HUES64 (cell line): ENCODE data around the gene LIMA1.
"Not testable (repeated sequence)": the region's sequence is repeated elsewhere in the genome, so short reads cannot be mapped to it uniquely, and the experiment has no call there.

Source experiments
- H3K27ac ChIP-seq: 2 replicates; pipeline ENCODE4 v1.7.0; 2013; ENCODE audit warnings: low read depth, low read length, inconsistent platforms
- H3K27me3 ChIP-seq: 2 replicates; pipeline ENCODE4 v1.6.1; 2013; ENCODE audit warnings: mild to moderate bottlenecking, low read length; ENCODE audit not compliant: insufficient read depth
- H3K36me3 ChIP-seq: 2 replicates; pipeline ENCODE4 v1.6.1; 2013; ENCODE audit warnings: mild to moderate bottlenecking, low read length; ENCODE audit not compliant: insufficient read depth
- H3K4me1 ChIP-seq: 2 replicates; pipeline ENCODE4 v1.6.1; 2013; ENCODE audit warnings: mild to moderate bottlenecking, low read length, moderate library complexity; ENCODE audit not compliant: insufficient read depth
- H3K4me3 ChIP-seq: 2 replicates; pipeline ENCODE4 v1.5.1; 2013; ENCODE audit warnings: mild to moderate bottlenecking, low read length, moderate library complexity
- H3K9ac ChIP-seq: 2 replicates; pipeline ENCODE4 v1.6.1; 2013; ENCODE audit warnings: mild to moderate bottlenecking, low read depth, low read length
- H3K9me3 ChIP-seq: 2 replicates; pipeline ENCODE4 v1.6.1; 2013; ENCODE audit warnings: low read depth, low read length; ENCODE audit not compliant: insufficient read depth
- WGBS: fragments of 150-250, 120-280 bp; methylation state at CpG from one replicate; pipeline ENCODE4 v1.1.7; 2013; ENCODE audit warnings: missing lambda C conversion rate; 5-methylcytosine and 5-hydroxymethylcytosine counted together

LIMA1 gene

DNA sequence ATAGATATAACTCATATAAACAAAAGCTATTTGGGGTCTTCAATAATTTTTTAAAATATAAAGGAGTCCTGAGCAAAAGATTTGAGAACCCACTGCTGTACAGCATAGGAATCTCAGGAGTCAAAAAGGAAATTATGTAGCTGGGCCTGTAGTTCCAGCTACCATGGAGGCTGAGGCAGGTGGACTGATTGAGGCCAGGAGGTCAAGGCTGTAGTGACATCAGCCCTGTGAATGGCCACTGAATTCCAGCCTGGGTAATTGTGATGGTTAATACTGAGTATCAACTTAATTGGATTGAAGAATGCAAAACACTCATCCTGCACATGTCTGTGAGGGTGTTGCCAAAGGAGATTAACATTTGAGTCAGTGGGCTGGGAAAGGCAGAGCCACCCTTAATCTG is 126.7 kb downstream of the LIMA1 start:
- Histone ChIP-seq H3K9ac (no peak overlapping the region), H3K27me3 (no peaks in the 10 kb centered on the region), H3K4me3 (no peak overlapping the region), H3K36me3 (peaks cover 9% of the 10 kb centered on the region; the same call in 1 of the 2 replicates), H3K9me3 (no peaks in the 10 kb centered on the region), H3K4me1 (no peaks in the 10 kb centered on the region), H3K27ac (no peak overlapping the region)

GRCh38 chr12:50154947-50155346 is 128.4 kb downstream of the LIMA1 start:
- H3K4me3 ChIP-seq, H3K4me1 ChIP-seq, H3K27ac ChIP-seq, H3K9ac ChIP-seq, H3K27me3 ChIP-seq, H3K36me3 ChIP-seq, H3K9me3 ChIP-seq: not testable (repeated sequence)
- WGBS: 95% methylated on average over 3 of the region's 5 CpGs

DNA sequence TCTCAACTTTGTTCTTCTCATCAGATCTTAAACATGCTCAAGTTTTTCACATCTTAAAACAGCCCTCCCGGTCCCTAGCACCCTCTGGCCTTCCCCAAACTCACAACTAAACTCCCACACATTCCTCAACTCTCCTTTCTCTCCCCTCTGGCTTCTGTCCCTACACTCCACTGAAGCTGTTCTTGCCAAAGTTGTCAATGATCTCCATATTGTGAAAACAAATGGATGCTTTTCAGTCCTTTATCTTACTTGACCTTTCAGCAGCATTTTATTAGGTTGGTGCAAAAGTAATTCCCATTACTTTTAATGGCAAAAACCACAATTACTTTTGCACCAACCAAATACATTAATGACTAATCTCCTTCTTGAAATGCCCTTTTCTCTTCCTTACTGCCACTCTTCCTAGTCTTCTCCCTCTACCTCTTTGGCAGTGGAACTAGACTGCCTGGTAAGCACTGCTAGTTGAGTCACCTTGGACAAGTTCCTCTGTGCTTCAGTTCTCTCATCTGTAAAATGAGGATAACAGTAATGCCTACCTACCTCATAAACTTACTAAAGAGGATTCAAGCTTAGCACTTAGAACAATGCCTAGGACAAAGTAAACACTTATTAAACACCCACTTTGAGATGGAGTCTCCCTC is 132.2 kb downstream of the LIMA1 start:
- Histone ChIP-seq H3K9ac (no peak overlapping the region), H3K9me3 (no peaks in the 10 kb centered on the region), H3K4me3 (no peak overlapping the region), H3K27me3 (no peaks in the 10 kb centered on the region), H3K4me1 (no peaks in the 10 kb centered on the region), H3K36me3 (no peaks in the 10 kb centered on the region), H3K27ac (no peak overlapping the region)
- 87% methylated on average over 1 of the region's 1 CpG for WGBS

DNA sequence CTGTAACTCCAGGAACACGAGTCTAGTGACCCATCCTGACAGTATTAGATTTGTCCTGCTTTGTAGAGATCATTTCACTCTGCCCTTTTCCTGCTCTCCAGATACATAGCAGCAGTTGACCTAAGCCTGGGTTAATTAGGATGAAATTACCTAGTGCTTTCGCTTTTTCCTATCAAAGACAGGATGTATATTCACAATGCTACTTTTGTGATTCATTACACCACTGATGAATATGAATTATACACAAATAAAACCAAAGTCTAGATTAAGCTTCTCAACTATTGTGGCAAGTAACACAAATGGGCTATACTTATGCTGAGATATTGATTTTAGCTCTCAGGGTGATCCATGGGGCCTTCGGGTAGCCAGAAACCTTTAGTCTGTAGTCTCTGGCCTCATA is 134.0 kb downstream of the LIMA1 start:
- H3K27me3 ChIP-seq: no peaks in the 10 kb centered on the region
- WGBS: 80% methylated on average over 2 of the region's 3 CpGs

GRCh38 chr12:50148011-50148410 is 135.3 kb downstream of the LIMA1 start:
- 93% methylated on average over 6 of the region's 6 CpGs for WGBS
- H3K9me3 ChIP-seq, H3K36me3 ChIP-seq, H3K4me3 ChIP-seq, H3K27ac ChIP-seq, H3K9ac ChIP-seq, H3K4me1 ChIP-seq, H3K27me3 ChIP-seq: not testable (repeated sequence)

More for the DNA sequence above, 134.0 kb downstream of the LIMA1 start:
- Histone ChIP-seq H3K4me1 (no peaks in the 10 kb centered on the region), H3K9me3 (no peaks in the 10 kb centered on the region), H3K36me3 (no peaks in the 10 kb centered on the region), H3K4me3 (no peak overlapping the region), H3K9ac (no peak overlapping the region), H3K27ac (no peak overlapping the region)

DNA sequence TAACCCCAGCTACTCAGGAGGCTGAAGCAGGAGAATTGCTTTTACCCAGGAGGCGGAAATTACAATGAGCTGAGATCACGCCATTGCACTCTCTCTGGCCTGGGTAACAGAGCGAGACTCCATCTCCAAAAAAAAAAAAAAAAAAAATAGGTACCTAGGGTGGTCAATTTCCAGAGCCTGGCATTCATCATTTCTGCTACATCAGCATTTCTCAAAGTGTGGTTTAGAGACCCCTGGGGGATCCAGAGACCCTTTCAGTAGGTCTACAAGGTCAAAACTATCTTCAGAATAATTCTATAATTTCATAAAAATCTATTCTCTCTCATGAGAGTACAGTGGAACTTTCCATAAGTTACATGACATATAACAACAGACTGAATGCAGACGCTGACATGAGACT is 136.0 kb downstream of the LIMA1 start:
- Histone ChIP-seq H3K27me3 (no peaks in the 10 kb centered on the region), H3K9ac (no peak overlapping the region), H3K9me3 (no peaks in the 10 kb centered on the region), H3K27ac (no peak overlapping the region), H3K4me1 (no peaks in the 10 kb centered on the region), H3K36me3 (peaks cover 14% of the 10 kb centered on the region), H3K4me3 (no peak overlapping the region)
- WGBS: 96% methylated on average over 4 of the region's 4 CpGs

DNA sequence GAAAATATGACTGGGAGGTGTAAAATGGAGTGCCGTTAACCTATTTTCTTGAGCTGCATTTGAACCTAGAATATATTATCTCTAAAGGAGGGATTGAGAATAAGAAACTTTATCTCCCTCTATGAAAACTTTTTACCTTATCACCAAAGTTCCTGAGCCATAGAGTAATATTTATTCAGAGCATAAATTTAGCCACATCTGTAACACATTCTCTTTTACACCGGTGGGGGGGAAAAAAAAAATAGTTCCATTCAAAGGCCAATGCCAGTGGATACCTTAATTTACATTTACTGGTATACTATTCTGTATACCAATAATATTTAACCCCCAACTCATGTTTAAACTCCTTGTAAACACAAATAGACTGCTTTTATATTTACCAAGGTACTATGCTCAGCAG is 137.9 kb downstream of the LIMA1 start:
- H3K27me3 ChIP-seq: no peaks in the 10 kb centered on the region
- no CpG with 5 or more reads among the region's 2 CpGs for WGBS
- H3K27ac ChIP-seq: no peak overlapping the region
- no peak overlapping the region for H3K9ac ChIP-seq
- H3K4me3 ChIP-seq: no peak overlapping the region
- no peaks in the 10 kb centered on the region for H3K9me3 ChIP-seq
- no peaks in the 10 kb centered on the region for H3K4me1 ChIP-seq
- H3K36me3 ChIP-seq: peaks cover 31% of the 10 kb centered on the region

DNA sequence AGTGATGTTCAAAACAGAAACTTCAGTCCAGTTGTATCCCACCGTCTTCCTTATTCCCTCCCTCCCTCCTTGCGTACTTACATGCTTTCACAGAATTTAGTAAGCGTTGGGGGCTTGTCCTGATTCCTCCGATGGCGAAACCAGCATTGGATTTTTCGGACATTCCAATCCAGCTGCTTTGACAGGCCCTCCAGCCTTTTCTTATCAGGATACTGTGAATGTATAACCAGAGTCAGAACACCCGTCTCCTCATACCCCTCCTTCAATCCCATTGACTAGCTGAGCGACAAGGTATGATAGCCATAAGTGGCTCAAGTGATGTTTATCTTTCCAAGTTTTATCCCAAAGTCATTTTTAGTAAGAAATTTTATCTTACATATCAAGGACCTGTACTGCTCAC is 140.3 kb downstream of the LIMA1 start:
- Histone ChIP-seq H3K27ac (no peak overlapping the region), H3K9ac (no peak overlapping the region)
- 96% methylated on average over 7 of the region's 8 CpGs for WGBS

GRCh38 chr12:50132505-50133135 is 150.7 kb downstream of the LIMA1 start:
- Histone ChIP-seq H3K9me3 (no peaks in the 10 kb centered on the region), H3K36me3 (peaks cover 84% of the 10 kb centered on the region), H3K4me1 (no peaks in the 10 kb centered on the region), H3K27ac (no peak overlapping the region), H3K4me3 (no peak overlapping the region), H3K9ac (no peak overlapping the region), H3K27me3 (no peaks in the 10 kb centered on the region)
- WGBS: 93% methylated on average over 2 of the region's 2 CpGs

More for the DNA sequence above, 140.3 kb downstream of the LIMA1 start:
- Histone ChIP-seq H3K36me3 (peaks cover 54% of the 10 kb centered on the region), H3K9me3 (no peaks in the 10 kb centered on the region), H3K27me3 (no peaks in the 10 kb centered on the region), H3K4me3 (no peak overlapping the region), H3K4me1 (no peaks in the 10 kb centered on the region)

DNA sequence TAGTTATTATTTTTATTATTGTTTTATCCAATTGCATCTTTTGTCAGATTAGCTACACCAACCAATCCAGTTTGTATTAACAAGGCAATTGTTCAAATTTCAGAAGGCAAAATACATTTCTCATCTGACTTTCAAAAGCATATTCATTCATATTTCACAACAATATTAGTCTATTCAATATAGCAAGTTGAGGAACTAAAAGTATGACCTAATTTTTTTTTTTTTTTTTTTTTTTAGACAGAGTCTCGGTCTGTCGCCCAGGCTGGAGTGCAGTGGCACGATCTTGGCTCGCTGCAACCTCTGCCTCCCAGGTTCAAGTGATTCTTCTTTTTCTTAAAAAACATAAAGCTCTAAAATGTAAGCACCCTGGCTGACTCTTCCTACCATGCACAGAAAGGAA is 154.0 kb downstream of the LIMA1 start:
- Histone ChIP-seq H3K27me3 (no peaks in the 10 kb centered on the region), H3K9ac (no peak overlapping the region), H3K27ac (no peak overlapping the region), H3K4me1 (no peaks in the 10 kb centered on the region), H3K9me3 (no peaks in the 10 kb centered on the region), H3K4me3 (no peak overlapping the region), H3K36me3 (peaks cover 52% of the 10 kb centered on the region)
- WGBS: 95% methylated on average over 4 of the region's 4 CpGs

GRCh38 chr12:50127546-50127945 is 155.8 kb downstream of the LIMA1 start:
- 95% methylated on average over 2 of the region's 2 CpGs for WGBS

More at GRCh38 chr12:50127546-50127945, 155.8 kb downstream of the LIMA1 start:
- peaks cover 34% of the 10 kb centered on the region for H3K36me3 ChIP-seq
- H3K9ac ChIP-seq: no peak overlapping the region
- H3K9me3 ChIP-seq: no peaks in the 10 kb centered on the region
- no peak overlapping the region for H3K4me3 ChIP-seq
- H3K4me1 ChIP-seq: no peaks in the 10 kb centered on the region
- H3K27me3 ChIP-seq: no peaks in the 10 kb centered on the region
- no peak overlapping the region for H3K27ac ChIP-seq
